Cerebellar nuclear complex (tissue), 1 donor: ENCODE measurements around the gene DSG2.

Experiments used
- DNase-seq, 2 experiments: peaks; one replicate each; lab custom pipeline; 2025; lab: John Stamatoyannopoulos, UW

DSG2 gene

DNA sequence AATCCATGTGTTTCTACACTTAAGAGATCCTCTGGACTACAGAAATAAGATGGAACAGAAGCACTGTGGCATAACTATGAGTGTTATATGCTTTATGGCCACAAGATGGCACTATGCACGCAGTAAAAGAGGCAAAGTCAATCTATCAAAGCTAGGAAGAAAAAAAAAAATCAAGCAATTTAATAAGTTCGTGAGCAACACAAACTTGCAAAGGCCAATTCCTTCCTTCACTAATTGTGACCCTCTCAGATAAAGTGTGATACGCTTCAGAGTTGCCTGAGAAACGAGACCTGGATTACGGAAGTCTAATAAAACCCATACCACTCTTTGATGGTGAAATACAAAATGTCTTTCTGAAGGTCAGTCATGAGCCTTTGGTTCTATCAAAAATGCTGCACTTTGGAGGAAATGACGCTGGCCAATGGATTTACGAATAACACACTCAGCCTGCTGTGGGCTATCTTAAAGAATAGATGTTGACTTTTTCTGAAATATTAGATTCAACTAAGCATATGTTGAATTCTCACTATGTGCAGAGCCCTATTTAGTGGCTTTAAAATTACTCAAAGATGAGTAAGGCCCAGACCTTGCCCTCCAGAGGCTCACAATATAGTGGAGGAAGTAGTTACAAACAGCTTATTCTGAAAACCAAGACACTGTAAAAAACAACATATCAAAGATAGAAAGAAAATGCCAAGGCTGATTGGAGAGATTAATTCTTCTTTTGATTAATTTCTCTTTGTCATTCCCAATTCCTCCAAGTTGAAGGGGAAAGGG, 58.2 kb downstream of the DSG2 start:
- peak in 1 of 2 experiments; percentile 47 for DNase-seq

DNA sequence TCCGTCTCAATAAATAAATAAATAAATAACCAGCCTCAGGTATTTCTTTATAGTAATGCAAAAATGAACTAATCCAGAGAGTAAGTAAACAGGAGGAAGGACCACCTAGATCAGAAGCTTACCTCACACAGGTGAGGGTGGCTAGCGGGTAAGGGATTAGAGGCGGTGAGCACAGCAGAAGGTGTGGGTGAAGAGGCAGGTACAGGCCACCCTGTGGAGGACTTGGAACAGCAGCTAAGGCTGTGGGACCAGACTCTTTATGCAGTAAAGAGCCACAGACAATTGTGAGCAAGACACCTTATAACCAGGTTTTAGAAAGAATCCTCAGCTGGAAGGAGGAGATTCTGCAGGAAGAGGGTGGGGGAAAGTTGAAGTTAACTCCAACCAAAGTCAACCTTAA, 59.5 kb downstream of the DSG2 start:
- no peak for DNase-seq

GRCh38 chr18:31558567-31558966, 60.6 kb downstream of the DSG2 start:
- no peak for DNase-seq

GRCh38 chr18:31562726-31563125, 64.7 kb downstream of the DSG2 start:
- DNase-seq: no peak

GRCh38 chr18:31563778-31564177, 65.8 kb downstream of the DSG2 start:
- DNase-seq: no peak

DNA sequence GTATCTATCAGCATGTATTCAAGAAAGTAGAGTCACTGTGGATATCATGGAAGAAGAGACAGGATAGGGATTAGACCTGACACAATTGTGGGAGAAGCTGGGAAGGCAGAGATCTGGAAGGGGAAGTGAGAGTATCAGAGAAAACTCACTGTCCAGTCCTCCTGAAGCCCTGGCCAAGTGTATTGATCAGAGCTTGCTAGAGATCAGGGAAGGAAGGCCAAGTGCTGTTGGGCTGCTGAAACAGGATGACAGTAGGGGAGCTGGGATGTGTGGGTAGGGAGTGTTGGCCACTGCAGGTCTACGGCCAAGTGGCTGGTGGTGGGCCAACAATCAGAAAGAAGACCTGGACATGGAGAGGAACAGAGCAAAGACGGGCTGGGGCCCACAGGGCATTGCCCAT, 67.4 kb downstream of the DSG2 start:
- no peak for DNase-seq

DNA sequence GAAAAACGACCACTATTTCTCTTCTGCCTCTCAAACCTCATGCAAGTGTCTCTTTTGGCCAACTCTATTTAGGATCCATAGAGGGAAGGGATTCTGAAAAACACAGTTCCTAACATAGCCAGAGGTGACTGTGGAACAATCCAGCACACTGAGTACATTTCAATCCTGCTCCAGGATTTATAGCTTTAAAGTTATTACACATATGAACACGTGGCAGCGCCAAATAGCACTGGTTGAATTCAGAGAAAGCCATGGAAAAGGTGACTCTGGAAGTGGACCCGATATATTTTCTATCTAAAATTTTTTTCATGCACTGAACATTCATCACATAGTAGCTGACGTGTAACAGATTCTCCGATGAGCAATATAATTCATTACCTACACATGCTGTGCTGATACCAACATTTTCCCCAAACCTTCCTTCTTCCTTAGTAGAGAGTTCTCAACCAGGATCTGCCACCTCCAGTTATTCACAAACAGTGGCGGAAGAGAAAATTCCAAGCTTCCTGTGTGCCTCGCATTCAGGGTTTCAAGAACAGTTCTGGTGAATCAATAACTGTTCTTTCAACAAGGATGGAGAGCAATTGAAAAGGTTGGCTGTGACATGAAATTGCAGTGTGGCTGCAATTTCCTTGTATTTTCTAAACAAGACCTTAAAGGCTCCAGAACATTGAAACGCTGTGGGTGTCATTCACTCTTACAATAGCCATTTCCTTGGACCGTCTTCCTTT, 68.0 kb downstream of the DSG2 start:
- DNase-seq: no peak

GRCh38 chr18:31566576-31567306, 68.8 kb downstream of the DSG2 start:
- no peak for DNase-seq

- DNase-seq: no peak
These were observed 74.4 kb downstream of the DSG2 start for GRCh38 chr18:31572368-31572767.

DNA sequence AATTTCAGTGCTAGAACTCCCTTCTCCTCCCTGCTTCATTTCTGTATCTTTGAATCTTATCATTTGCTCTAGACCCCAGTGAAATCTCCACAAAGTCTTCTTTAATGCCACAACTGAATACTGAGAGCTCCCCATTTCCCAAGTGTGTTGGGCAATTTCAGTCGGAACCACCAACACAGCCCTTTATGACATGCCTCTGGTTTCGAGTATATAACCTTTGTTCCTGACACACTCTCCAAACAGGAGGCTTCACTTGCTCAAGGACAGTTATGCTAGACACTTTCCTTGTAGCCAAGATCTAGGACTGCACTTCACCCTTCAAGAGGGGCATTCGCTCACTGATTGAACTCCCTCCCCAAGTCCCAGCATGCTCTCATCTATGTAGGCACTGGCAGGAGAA, 75.1 kb downstream of the DSG2 start:
- DNase-seq: no peak

- no peak for DNase-seq
These were observed 76.4 kb downstream of the DSG2 start for GRCh38 chr18:31574359-31574758.

DNA sequence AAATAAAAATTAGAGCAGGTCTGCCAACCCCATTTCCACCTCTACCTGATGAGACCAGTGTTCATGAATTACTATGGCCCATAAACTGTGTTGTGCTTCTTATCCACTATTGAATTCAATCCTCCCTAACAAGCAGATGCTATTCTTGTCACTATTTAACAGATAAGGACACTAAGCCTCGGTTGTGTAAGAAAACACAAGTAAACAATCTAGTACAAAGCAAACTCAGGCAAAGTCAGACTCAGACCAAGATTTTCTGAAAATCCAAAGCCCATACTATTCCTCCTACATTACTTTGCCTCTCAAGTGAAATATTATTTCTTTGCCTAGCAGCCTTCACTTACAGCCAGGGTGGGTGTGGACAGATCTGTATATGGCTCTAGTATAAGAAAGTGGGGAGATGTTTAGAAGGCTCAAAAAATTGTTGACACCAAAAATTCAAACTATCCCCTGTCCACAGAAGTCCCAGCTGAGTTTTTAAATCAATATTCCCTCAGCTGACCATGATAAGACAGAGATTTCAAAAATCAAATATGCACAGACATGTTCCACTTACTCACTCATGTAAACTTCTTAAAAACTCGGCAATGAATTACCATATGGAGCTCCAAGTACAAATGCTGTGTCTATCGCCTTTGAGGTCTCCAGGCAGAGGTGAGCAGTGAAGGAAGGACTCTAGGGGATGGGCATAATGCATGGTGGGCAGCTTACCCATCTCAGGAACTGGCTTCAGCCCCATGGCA, 77.7 kb downstream of the DSG2 start:
- no peak for DNase-seq

DNA sequence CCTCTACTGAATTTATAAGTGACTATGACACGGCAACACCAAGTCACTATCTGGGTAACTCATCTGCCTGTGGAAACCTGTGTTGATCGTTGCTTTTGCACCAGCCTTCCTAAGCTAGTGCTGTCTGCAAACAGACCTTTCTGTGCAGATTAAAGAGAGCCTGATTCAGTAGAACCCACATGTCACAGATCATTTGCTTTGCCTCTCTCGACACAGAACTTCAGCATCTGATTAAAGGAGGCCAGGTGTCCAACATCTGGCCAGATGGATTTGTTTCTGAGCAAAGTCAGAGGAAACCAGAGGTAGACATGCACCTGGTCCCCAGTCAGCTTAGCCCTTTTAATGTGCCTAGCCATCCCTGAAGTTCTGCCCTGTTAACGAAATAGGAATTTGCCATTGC, 78.7 kb downstream of the DSG2 start:
- no peak for DNase-seq

GRCh38 chr18:31577195-31577594, 79.2 kb downstream of the DSG2 start:
- no peak for DNase-seq

DNA sequence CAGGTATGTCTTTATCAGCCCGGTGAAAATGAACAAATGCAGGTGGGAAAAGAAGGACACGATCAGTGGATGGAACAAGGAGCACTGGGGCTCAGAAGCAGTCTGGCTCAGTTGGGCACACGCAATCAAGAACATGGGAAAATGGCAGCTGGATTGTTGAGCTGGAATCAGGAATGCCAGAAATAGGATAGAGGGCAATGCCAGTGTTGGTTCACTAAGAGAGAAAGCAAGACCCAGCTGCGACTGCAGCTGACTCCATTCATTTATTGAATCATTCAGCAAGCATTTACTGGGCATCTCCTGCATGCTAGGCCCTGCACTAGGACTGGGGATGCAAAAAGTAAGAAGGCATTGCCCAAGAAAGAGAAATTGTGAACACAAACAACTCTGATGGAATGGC, 80.1 kb downstream of the DSG2 start:
- DNase-seq: no peak

DNA sequence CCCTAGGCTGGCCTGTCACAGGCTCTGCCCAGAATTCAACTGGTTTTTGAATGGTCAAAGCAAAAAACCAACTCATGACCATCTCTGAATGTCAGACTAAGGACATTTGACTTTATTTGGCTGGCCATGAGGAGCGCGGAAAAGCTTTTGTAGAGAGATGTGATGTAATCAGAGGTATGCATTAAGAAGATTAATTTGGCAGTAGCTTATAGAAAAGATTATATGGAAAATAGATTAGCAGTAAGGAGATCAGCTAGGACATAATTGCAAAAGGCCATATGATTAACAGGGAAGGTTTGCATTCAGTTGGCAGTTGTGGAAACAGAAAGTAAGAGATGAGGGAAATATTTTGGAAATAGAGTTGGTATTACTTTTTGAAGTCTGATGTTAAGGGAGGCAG, 81.4 kb downstream of the DSG2 start:
- DNase-seq: no peak

- no peak for DNase-seq
These were observed 83.7 kb downstream of the DSG2 start for GRCh38 chr18:31581498-31582197.

DNA sequence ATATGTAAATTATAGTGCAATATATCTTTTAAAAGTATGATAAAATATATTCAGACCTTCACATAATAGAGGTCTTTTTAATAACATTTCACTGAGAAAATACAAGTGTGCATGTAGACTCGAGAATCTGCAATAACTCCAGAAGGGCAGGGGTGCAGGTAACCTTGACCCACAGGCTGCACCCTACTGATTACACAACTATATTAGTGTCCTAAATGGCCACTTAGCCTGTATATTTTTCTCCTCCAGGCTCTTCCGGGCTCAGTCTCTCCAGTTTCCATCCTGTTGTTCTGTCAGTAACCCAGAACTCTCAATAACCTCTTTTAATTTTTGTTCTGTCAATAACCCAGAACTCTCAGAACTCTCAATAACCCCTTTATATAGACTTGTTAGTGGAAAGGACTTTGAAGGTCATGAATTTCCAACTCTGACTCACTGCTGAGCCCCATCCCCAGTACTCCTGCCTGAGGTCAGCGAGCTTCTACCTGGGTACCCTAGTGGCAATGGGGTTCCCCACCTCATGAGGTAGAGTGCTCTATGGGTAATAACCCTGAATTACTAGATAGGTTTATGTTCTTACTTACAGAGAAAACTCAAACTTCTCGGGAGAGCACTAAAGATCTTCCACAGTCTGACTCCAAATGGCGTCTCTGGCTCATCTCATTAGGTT, 85.3 kb downstream of the DSG2 start:
- DNase-seq: no peak

GRCh38 chr18:31585991-31586390, 88.0 kb downstream of the DSG2 start:
- DNase-seq: no peak

DNA sequence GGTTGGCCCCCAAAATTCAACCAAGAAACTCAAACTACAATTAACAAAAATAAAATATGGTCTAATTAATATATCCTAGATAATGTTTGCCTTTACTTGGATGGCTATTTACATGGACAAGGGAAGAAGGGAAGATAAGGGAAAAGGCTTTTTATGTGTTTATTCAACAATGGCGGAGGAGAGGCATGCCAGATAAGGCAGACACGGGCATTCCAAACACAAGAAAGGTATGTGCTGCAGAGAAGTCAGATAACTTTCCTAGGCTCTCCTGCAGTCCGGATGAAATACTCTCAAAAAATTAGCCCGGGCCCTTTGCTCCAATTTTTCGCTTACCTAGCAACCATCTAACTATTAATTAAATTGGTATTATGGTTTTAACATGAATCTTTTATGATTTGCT, 88.6 kb downstream of the DSG2 start:
- DNase-seq: no peak

DNA sequence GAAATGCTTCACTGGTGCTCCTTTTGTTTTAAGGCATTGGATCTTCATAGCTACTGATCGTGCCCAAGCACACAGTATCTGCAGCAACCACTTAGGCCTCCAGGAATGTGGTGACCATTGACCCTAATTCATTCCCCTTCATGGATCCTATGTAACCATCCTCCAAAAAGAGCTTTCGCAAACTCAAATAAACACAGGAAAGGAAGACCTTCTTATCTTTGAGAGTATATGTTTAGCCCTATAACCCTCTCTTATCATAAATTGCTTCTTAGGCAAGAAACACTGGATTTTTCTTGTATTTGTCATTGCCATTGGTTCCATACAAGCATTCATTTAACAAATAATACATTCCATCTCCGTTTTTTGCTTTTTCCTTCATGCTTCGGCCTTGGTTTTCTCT, 89.6 kb downstream of the DSG2 start:
- DNase-seq: no peak
